HG02943 (cell line): ENCODE results near the gene NEB.
"Not testable (repeated sequence)": the region's sequence is repeated elsewhere in the genome, so short reads cannot be mapped to it uniquely, and the experiment has no call there.

Source experiments
- ATAC-seq: cut with Tn5 transposase; IDR thresholded peaks from one replicate; pipeline ENCODE4 v1.9.1; 2021; ENCODE audit warnings: mild to moderate bottlenecking, low read depth, moderate library complexity; ENCODE audit not compliant: unreplicated experiment

Gene NEB

DNA sequence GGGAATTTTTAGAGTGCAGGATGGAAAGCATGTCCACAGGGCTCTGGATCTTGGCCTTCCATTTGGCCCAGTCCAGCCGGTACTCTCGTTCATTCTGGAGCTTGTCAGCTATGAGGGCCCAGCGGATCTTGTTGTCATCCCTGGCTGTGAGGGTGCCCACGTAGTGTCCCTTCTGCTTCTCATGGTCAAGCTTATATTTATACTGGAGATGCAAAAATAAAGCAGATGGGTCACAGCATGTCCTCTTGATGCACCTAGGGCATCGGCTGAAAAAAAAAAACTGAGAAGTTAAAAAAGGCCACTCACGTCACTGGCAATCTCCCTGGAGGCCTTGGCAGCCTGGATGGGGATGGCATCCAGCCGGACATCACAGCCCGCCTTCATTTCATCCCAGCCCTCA lies 164.1 kb downstream of the NEB start:
- no peak for ATAC-seq

- ATAC-seq: no peak
Observed at GRCh38 chr2:151569167-151569566, 165.1 kb downstream of the NEB start.

- no peak for ATAC-seq
Observed at GRCh38 chr2:151568501-151568900, 165.8 kb downstream of the NEB start.

DNA sequence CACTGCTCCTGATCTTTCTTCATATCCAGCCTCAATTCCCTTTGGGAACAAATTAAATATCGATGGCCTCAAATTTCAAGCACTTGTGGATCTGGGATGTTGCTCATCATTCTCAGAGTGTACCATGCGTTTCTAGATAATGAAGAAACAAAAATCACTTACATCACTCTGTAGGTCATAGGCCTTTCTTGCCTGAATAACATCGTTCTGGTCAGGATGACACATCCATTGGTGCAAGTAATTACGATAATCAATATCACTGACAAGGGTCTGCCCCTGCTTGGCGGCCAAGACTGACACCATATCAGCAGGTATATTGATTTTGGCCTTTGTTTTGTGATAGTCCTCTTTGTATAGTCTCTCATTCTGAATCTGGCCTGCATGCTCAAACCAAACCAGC lies 167.3 kb downstream of the NEB start:
- ATAC-seq: no peak

DNA sequence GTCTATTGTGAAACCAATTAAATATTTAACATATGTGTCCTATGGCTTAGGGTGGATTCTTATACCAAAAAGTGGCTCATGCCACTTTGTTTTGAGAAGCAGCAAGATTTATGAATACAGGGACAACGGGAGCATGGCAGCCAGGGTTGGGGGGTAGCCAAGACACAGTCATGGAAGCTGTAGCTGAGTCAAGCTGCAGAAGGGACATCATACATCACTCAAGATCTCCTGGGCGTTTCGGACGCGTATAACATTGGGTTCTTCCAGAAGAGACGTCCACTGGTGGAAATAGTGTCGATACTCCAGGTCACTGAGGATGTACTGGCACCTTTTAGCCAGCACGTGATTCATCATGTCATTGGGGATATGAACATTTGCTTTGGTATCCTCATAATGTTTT lies 171.9 kb downstream of the NEB start:
- ATAC-seq: no peak

DNA sequence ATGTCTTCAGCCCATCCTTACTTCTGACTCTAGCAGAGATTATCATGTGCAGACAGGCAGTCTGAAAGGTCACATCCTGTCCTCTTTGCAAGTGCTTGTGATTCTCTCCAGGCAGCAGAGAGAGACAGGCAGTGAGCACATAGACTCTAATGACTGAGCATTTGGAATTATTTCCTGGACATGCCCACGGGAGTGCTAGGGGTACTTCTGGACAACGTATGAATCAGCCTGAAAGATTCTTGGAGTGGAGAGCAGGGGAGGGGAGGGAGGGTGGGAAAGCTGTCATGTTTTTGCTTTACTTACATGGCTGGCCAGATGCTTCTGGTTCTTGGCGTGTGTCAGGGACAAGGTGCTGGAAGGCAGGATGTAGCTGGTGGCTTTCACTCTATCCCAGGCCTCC lies 174.0 kb downstream of the NEB start:
- ATAC-seq: no peak

GRCh38 chr2:151559431-151559830 lies 174.8 kb downstream of the NEB start:
- ATAC-seq: not testable (repeated sequence)

GRCh38 chr2:151557883-151558282 lies 176.4 kb downstream of the NEB start:
- not testable (repeated sequence) for ATAC-seq

- ATAC-seq: no peak
Observed at GRCh38 chr2:151556121-151556520, 178.2 kb downstream of the NEB start.

GRCh38 chr2:151552287-151552686 lies 182.0 kb downstream of the NEB start:
- no peak for ATAC-seq

DNA sequence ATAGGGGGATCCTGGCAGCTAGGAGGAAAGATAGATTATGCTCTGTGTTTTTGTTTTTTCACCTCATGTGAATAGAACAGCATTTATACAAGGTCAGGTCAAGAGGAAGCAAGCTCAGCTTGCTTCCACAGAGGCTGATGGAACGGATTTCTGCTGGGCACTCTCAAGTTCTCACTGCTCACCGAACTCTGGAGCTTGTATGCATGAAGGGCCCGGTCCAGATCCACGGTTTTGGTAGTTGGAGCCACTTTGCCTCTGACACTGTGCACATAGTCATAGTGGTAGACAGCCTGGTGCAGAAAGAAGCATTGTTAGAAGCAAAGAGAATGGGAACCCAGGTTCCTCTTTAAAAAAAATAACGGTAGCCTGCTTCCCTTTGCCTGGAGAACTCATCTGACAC lies 182.7 kb downstream of the NEB start:
- ATAC-seq: no peak

DNA sequence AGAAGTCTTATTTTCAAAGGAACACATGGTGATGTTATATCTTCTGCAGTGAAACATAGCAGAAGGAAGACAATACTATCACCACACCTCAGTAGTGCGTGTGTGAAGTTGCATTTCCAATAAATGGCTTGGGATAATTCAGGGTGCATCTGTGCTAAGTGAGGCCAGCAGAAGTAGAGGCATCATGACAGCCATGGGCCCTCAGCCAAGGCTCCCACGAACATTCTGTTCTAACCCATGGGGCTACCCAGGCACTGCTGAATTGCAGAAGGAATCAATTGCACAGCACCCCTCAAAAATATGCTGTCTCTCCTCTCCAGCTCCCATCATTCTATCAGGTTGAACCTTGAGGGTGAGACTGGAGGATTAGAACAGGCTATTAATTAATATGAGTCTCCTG lies 185.1 kb downstream of the NEB start:
- no peak for ATAC-seq

DNA sequence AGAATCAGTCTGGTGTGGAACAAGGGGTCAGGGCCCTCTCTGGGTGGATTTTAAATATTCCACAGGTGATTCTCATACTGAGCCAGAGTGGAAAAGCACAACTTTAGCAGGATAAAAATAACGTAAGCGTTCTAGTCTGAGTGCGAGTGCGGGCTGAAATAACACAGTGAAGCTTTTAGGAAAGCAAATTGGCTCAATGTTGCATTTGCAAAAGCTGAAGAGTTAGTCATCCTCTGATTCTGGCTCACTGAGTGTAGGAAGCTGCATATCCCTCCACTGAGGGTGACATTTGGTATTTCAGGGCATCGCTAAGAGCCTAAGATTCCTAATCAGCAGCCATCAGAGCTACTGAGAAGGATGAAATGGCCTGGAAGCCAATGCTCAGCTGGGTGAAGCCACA lies 189.8 kb downstream of the NEB start:
- ATAC-seq: no peak

GRCh38 chr2:151543876-151544275 lies 190.4 kb downstream of the NEB start:
- no peak for ATAC-seq

DNA sequence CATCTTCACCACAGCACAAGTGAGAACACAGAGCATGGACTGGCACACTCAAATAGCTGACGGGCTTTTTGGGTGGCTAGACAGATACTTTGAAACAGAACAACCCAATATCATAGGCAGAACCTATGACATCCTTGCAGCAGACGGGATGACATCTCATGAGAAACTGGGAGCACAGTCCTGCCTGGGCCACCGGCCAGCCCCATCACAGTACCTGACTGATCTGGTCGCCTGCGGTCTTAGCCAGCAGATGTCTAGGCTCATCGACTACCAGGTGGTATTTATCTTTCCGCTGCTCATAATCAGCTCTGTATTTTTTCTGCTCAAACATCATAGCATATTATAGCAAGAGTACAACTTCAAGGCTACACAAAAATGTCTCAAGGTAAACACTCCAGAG lies 200.3 kb downstream of the NEB start:
- ATAC-seq: no peak

DNA sequence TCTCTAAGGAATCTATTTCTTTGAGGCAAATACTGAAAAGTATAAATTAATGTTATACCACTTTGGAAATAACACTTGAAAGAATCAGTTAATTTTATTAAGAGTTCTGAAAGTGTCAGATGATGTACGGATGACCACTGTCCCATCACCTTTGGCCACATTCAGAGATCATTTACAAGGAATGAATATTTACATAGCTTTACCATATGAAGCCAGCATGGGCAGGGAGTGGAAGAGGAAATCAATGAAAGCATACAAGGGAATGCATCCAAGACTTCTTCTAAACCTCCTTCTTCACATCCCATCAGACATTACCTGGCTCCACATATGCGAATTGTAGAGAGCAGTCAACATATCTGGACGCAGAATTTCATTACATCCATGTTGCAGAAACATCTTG lies 201.1 kb downstream of the NEB start:
- ATAC-seq: no peak

DNA sequence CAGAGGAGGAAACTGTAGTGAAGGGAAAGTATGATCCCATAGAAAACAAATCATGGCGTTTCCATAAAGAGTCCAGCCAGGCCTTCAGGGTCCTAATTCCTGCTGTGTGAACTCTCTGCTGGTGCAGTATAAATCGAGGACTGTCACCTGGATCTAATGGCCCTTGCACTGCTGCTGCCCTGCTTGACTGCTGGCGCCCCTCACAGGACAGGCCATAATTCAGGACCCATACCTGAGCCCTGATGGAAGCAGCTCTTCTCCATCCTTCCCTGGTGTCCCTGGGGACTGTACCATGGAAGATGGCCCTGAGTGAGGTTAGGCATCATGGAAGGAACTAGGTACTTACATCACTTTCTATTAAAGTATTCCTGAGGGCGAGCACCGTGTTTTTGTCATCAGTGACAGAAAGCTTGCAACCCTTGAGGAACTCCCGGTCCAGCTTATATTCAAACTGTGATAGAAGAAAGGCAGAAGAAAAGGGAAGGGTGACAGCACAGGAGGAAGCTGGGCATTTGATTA lies 207.6 kb downstream of the NEB start:
- no peak for ATAC-seq

- no peak for ATAC-seq
Observed at GRCh38 chr2:151525821-151526373, 208.4 kb downstream of the NEB start.

DNA sequence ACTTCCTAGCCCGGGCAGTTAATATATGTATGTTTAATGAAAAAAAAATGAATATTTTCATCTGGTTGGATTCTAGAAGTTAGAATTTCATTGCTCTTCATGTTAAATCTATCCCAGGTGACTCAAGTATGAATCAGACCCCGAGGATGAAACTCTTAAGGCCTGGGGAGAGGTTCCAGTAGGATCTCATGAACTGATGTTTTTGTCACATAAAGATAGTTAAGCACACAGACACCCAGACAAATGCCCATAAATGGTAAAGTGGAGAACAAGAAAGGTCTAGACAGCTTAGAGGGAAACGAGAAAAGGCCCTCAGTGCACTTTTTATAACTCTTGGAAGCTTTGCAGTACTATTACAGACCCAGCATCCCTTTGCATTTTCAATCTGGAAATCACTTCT lies 210.4 kb downstream of the NEB start:
- no peak for ATAC-seq

DNA sequence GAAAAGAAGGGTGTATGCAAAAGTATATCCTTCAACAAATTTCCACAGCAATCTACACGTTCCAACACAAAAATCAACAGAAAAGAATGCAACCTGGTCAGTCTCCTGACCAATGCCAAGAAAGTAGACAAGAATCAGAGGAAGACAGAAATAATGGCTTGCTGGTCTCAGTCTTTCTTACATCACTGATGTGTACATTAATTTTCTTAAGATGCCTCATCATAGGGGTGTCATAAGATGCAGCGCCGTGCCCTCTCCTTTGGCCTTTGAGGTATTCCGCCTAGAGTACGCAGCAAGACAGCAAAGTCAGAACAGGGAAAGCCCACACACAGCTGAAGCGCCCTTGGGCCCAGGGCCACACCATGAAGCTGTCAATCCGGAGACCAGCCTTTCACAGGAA lies 211.7 kb downstream of the NEB start:
- ATAC-seq: no peak

DNA sequence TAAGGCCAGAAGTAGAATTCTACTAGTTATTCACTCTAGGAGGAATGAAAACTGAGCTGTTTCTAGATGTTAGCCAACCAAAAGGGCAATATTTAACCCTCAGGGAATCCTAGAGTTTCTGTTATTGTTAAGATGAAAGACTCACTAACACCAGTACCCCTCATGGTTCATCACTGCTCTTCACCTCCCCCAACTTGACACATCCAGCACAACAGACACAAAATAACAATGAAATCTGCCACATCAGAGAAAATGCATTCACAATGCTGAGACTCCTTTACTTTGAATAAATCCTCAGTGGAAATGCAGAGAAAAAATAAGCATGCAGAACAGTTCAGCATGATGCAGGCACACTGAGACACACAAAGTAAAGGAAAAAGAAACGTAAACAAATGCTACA lies 213.3 kb downstream of the NEB start:
- ATAC-seq: no peak

- ATAC-seq: no peak
Observed at GRCh38 chr2:151518802-151519201, 215.5 kb downstream of the NEB start.

- ATAC-seq: no peak
Observed at GRCh38 chr2:151508519-151508918, 225.8 kb downstream of the NEB start.
